ENCODE measurements around the gene HDAC4.

DNA sequence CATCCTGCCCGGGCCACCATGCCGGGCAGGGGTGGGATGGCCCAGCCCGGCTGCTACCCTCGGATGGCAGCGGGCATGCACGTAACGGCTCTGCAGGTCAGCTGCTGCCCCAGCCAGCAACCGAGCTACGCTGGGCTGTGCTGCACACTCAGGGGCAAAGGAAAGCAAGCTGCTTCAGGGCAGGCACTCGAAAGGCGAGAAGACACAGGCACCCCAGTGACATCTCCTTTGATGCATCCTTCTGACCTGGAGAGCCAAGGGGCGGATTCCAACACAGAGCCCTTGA lies 8.8 kb downstream of the HDAC4 start:
- TF ChIP-seq, protein P1, sequence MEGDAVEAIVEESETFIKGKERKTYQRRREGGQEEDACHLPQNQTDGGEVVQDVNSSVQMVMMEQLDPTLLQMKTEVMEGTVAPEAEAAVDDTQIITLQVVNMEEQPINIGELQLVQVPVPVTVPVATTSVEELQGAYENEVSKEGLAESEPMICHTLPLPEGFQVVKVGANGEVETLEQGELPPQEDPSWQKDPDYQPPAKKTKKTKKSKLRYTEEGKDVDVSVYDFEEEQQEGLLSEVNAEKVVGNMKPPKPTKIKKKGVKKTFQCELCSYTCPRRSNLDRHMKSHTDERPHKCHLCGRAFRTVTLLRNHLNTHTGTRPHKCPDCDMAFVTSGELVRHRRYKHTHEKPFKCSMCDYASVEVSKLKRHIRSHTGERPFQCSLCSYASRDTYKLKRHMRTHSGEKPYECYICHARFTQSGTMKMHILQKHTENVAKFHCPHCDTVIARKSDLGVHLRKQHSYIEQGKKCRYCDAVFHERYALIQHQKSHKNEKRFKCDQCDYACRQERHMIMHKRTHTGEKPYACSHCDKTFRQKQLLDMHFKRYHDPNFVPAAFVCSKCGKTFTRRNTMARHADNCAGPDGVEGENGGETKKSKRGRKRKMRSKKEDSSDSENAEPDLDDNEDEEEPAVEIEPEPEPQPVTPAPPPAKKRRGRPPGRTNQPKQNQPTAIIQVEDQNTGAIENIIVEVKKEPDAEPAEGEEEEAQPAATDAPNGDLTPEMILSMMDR (IDR thresholded peaks at IDR 0.05; ENCODE audit: poor library complexity), result no peak
- no peak for TF ChIP-seq EZH2 (IDR thresholded peaks at IDR 0.05; ENCODE audit: borderline replicate concordance)
